DMS79 (cell line): Measurements from ENCODE around the gene CRYBA4.

Experiments
- DNase-seq: peaks from one replicate; lab custom pipeline; 2025; lab: John Stamatoyannopoulos, UW

Gene CRYBA4

DNA sequence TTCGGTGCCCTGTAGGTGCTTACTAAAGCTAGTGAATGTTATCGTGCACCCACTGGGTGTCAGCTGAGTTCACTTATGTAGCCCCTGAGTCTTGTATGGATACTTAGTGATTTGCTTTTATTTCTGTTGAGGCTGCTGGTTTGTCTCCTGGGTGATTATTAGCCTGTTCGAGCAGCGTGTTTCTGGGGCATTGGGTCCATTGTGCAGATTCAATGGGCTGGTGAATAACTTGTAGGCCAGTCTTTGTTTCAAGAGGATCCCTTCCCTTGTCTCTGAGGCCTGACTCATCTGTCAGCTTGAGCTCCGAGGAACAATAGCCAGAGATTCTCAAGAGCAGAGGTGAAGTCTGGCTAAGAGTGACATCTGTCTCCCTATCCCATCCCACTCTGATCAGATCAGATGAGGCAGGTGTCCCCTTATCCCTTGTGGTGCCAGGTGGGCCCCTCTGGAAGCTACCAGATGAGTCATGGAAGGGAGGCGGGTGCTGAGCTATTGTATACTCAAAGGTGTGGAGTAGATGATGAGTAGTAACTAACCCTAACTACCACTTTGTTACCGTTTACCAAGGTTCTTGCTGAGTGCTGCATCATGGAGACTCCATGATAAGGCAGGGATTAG lies 39.3 kb downstream of the CRYBA4 start:
- DNase-seq, result no peak

DNA sequence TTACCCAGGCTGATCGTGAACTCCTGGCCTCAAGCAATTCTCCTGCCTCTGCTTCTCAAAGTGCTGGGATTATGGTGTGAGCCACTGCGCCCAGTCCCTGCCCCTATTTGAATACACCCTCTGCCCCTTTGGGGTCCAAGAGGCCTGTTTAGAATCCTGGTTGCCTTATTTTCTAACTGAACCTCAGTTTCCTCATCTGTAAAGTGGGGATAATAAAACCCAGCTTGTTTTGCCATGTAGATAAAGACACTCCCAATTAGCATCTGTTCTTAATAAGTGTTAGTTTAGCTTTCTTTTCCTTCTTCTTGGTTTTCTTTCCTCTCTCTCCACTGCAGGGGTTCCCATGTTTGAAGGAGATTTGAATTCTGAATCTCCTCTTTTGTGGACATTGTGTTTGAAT lies 40.4 kb downstream of the CRYBA4 start:
- DNase-seq, result no peak

DNA sequence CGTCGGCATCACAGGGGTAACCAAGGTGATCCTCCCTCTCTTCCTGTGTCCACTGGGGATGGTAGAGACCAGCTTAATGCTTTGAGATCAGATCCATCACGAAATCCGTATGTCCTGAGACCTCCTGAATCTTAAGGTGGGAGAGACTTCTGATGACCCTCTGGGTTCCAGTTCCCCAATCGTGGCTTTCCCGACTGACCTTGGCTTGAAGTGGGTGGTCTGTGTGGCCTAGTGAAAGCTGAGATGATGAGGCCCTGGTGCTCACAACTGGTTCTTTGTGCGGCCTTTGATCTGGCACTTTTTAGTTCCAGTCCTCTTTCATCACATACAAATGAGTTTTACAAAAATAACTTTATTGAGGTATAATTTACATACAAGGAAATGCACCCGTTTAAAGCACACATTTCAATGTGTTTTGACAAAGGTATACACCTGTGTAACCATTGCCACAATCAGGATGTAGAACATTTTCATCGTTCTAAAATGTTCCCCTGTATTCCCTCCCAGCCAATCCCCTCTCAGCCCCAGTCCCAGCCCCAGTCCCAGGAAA lies 41.7 kb downstream of the CRYBA4 start:
- DNase-seq, result no peak

DNA sequence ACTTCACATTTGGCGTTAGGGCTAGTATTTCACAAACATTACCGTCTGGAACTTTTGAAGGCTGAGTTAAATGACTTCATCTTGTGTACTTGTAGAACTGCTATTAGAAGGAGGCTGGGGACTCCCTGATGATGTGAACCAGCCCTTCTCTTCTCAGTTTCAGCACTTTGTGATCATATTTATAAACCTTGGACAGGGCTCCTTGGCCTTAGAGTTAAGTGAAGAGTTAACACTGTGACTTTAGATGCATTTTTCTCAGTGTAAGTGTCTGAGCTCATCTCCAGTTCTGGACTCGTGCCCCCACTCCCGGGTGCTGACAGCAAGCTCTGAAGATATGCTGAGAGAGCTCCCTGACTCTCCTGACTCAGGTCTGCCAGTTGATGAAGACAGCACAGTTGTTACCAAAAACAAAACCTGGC lies 44.1 kb downstream of the CRYBA4 start:
- no peak for DNase-seq

DNA sequence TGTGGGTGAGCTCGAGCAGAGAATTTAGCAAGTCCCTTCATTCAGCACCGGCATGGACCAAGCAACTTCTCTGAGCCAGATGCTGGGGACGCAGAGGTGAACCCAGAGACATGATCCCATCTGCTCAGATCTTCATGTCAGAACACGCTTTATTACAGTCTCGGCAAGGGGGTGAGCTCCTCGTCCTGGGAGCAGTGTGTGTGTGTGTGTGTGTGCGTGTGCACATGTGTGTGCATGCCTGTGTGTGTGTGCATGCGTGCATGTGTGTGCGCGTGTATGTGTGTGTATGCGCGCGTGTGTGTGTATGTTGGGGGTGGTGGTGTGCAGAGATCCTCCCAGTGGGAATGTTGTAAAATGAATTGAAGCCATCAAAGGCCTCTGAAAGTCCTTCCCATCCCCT lies 45.4 kb downstream of the CRYBA4 start:
- no peak for DNase-seq

DNA sequence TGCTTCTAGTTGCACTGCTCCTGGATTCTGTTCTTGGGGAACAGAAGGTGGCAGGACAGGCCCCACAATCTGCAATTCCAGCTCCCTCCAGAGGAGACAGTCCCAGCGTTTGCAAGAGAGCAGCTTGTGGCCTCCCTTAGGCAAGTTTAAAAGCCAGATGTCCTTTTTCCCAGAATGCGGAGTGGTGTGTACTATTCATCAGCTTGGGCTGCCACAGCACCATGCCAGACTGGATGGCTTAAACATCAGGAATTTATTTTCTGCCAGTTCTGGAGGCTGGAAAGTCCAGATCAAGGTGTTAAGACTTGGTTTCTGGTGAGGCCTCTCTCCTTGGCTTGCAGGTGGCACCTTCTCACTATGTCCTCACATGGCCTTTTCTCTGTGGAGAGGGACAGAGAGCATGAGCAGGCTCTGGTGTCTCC lies 47.3 kb downstream of the CRYBA4 start:
- no peak for DNase-seq

DNA sequence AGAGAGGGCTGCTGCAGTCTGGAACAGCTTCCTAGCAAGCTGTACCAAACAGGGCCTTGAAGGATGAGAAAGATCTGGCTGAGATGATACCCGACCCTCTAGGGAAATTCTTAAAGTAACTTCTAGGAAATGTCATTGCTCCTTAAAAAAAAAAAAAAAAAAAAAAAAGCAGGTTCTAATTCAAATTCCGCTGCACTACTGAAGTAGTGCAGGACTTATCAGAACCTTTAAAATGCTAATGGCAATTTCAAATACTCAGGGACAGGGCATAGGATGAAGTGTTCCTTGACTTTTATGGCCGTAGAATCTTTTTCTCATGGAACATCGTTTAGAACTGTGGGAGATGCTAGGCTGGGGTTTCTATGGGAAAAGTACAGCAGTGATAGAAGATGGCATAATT lies 48.7 kb downstream of the CRYBA4 start:
- DNase-seq, result no peak

DNA sequence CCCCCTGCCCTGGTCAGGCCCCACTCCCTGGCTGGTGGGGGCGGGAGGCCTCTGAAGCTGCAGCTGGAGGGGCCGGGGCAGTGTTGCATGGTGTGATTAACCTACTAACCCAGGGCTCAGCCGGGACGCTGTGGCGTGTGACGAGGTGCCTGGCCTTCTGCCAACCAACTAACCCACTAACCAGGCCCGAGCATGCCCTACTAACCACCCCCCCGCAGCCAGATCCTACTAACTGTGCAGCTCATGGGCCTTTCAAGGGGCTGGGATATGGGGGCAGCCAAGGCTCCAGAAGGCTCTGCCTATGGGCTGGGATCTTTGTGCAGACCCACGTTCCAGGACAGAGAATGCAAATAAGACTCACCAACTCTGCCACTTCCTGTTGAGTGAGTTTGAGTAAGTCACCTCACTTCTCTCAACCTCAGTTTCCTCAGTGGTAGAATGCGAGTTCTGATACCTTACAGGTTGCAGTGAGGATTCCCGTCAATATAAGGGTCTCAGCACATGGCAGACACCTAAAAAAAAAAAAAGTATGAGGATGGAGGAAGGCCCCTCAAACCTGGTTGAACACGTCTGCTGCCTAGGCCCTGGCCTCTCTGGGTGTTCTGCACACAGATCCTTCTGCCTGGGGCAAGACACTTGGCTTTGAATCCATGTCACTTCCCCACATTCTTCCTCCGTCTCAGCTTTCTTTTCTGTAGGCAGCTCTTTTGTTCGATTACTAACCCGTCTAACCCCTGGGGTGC lies 49.7 kb downstream of the CRYBA4 start:
- DNase-seq, result no peak

DNA sequence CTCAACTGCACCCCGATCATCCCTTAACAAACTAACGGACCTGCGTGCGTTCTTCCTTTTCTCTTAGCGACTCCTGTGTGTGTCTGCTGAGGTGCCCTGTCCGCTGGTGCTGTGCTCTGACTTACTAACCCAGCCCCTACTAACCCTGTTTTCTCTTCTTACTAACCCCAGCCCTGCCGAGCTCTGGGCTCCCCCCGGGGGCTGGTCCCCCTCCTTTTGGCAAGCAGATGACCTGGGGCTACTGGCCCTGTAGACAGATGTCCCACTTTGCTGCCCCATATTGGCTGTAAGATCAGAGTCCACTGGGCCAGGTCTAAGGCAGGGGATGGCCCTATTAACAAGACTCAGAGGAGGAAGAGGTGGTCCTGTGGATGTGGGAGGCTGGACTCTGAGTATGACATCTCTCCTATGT lies 50.3 kb downstream of the CRYBA4 start:
- DNase-seq, result no peak

DNA sequence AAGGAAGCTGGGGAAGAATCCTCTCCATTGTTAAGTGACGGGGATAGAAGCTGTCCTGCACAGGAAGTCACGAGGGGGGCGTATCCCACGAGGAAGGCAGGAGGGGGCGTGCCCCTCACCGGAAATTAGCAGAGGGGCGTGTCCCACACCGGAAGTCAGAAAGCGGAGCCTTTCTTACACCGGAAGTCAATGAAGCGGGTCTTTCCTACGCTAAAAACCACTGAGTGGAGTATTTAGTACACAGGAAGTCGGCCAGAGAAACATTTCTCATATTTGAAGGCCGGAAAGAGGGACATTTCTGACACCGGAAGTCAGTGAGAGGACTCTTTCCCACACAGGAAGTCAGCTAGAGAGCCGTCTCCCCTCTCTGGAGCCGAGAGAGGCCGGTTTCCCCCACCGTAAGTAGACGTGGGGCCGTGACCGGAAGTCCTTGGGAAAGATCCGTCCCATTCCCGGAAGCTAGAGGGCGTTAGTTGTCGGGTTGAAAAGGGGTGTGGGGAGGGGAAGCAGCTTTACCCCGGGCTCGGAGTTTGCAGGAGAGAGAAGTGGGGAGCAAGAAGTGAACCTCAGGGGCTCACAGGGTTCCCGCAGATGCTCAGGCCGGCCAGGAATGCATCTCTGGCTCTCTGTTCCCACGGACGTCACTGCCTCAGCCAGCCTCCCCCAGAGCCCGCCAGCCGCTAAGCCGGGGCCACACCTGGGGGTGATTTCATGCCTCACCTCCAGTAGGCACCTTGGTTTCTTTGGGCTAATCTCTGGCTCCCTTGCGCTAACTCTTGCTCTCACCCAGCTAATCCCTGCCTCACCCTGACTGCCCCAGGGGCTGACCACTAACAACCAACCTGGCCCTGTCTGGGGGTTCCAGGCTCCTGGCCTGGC lies 51.1 kb downstream of the CRYBA4 start:
- DNase-seq, result peak; percentile 71

DNA sequence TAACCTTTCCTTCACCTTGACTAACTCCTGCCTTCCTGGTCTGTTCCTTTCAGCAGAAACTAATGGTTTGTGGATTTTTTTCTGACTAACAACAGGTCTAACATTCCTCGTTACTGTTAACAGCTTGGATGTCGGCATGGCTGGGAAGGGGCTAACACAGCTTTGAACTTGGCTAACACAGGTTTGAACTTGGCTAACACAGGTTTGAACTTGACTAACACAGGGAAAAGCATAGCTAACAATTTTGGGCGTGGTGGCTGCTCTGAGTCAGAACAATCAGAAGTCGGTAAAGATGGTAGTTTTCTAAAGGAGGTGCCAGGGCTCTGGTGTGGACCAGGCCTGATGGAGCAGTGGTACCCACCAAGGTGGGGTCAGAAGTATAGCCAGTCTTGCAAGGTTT lies 51.7 kb downstream of the CRYBA4 start:
- DNase-seq, result no peak

DNA sequence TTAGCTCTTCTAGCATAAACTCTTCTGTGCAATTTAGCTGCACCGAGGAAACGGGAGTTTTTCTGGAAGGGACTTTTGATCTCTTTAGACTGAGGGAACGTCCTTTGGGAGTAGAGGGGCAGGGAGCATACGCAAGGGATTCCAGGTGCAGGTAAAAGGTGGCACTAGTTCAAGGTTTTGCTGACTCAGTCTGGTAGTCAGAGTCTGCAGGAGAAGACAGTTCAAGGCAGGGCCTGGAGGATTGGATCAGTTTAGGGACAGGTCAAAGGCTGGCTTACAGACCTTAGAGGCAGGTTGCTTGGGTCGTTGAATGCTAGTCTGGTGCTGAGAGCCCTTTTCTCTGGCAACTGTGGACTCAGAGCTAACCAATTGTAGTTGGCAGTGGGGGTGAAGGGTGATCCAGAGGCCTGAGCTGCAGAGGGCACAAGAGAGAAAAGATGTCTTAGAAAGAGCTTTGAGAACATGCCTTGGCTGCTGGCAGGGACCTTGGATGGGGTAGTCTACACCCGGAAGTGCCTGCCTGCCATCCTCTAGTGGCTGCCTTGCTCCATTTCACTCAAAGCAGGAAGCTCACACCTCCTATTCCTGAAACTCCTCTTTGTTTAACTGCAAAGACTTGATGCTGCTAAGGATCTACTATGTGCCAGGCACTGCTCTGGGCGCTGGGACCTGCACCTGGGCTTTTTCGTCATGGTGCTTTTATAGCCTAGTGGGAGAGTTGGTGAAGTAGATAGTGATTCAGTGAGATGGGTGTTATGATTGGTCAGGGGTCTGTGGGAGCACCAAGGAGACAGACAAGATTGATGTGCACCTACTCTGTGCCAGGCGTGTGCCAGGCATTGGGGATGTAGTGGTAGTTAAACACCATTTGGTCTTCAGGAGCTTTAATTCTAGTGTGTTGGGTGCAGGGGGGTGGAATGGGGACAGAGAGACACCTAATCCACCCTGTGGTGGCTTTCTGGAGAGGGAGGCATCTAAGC lies 52.7 kb downstream of the CRYBA4 start:
- DNase-seq, result no peak

DNA sequence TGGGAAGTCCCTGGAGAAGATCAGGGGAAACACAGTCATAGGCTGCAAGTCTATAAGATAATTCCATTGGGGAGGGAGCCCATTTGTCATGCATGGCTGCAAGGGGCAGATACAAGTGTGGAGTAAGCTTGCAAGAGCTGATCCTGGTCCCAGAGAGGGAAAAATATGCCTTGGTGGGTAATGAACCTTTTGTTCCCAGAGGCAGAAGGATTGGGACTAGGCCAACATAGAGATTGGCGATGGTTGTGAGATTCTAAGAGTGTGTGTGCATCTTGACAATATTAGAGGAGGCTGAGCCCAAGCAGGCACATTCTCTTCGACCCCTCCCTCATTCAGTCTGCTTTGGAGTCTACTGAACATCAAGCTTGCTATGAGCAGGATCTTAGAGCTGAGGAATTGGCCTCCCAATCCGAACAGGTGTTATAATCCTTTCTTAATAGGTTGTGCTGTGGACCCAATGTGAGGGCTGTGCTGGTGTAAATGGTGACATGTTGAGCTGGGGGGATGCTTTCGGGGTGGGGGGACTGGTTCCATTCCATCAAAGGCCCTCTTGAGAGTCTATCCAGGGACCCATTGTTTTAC lies 54.0 kb downstream of the CRYBA4 start:
- DNase-seq, result no peak

DNA sequence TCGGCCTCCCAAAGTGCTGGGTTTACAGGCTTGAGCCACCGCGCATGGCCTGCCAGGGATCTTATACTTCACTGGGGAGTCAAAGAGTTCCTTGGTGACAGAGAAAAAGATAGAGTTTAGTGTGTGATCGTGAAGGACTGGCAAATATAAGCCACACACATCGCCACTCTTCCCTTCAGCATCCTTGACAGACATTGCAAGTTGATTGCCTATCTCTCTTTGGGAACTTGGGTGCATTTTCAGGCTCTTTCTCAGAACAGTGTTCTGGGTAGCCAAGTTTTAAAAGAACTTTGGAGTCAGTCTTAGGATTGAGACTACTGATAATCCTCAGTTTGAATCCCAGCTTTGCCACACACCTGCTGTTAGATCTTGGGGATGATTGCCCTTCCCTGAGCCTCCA lies 55.5 kb downstream of the CRYBA4 start:
- DNase-seq, result no peak

DNA sequence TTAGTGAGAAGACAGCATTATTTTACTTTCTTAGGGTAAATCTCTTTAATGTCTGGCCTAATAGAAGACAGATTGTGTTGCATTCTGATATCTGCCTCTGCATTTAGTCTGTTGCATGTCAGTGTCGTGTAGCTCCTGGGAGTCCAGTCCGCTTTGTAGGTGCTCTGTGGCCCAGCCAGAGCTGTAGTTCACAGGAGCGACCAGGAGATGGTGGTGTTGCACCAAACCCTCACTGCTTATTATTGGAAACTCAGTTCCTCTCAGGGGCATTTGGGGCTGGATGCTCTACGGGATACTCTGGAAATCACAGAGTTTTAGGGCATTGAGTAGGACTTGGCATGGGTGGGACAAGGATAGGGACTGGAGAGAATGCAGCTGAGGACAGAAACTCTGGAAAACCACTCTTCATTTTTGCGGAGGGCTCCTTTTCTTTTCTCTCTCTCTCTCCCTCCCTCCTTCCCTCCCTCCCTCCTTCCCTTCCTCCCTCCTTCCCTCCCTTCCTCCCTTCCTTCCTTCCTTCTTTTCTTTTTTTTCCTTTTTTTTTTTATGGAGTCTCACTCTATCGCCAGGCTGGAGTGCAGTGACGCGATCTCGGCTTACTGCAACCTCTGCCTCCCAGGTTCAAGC lies 57.4 kb downstream of the CRYBA4 start:
- DNase-seq, result no peak
